ENCODE data around the gene LRRFIP1.

Gene LRRFIP1

DNA sequence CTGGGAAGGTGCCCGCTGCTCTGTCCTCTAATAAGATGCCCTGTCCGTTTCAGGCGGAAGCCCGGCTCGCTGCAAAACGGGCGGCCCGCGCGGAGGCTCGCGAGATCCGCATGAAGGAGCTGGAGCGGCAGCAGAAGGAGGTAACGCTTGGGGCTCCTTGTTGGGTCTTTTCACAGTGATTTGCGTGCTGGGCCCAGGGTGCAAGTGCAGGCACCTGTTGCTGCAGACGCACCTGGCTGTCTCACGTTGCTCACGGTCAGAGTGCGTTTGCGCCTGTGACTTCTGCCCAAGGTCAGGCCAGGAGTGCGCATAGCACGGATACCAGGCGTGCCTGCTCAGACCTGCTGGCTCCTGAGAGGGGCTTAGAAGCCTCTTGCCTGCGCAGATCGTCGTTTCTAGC, 81.1 kb downstream of the LRRFIP1 start:
- DNase-seq = no peak

DNA sequence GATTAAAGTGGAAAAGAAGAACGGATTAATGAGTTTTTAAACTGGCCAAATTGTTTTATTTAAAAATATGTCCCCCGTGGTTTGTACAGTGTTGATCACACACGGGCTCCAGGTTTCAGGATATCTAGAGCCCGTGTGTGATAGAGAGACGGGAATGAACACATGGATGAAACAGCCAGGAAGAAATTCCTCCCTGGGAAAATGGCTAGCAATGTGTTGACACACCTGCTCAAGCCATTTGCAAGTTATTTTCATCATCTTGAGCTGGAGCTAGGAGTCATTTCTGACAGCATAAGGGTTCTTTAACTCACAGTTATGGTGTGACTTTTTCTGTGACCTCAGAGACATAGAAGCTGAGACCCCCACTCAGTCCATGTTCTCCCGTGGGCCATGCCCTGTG, 81.6 kb downstream of the LRRFIP1 start:
- DNase-seq = no peak

DNA sequence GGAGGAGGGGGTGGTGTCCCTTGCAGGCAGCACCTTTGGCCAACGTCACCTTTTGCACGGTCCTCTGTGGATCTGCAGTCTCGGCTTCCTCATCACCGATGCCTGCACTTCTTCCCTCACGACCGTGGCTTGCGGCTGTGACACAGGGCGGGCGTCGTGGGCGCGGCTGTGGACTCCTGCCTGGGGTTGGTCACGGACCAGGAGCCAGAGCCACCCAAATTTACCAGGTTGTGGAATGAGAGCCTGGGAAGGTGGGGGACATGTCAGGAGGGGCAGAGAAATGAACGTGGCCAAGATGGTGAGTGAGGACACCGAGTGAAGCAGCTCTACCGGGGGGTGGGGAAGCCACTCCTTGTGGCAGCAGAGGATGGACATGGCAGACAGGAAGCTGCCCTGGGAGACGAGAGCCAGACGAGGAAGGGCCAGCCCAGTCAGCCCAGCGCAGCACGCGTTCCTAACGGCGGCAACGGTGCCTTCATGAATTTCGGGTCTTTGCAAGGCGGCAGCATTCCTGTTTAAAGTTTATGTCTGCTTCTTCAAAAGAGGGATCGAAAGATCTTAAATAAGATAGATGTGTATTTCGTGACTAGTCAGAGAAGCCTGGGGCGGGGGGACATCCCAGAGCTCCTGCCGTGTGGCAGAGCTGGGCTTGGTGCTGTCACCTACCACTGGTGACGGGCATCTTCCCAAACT, 84.2 kb downstream of the LRRFIP1 start:
- DNase-seq = no peak

DNA sequence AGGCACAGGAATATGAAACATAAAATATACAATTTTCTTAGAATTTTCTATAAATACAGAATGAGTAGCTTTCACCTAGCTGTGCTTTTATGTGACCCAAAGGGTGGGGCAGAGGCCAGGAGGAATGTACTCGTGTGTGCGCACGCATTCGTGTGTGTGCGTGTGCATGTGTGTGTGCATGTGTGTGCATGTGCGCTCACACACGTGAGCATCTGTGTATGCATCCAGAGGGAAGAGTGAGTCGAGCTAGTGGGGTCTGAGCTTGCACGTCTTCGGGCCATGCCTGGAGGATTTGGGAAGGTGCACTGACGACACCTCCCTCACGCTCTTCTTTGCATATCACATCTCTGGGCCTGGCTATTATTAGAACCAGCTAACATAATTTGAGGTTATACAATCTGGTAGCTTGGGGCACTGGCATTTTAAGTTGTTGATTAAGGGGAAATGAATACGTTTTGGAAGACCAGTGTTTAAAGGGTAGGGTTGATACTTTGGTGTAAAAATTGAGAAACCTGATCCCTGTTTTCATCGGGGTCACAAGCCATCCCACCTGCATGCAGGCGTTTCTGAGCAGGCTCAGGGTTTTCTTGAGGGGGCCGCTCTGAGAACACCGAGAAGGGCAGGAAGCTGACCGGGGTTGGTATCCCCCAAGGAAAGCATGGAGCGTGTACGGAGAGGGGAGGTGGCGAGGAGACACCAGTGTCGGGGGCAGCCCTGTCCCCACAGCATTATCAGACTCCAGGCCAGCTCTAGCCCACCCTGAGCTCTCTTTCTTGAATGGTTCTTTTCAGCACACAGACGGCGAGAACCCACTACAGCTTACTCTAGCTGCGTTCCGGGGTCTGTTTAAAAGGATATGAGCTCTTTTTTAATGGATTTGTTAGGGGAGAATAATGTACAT, 85.3 kb downstream of the LRRFIP1 start:
- no peak for DNase-seq

DNA sequence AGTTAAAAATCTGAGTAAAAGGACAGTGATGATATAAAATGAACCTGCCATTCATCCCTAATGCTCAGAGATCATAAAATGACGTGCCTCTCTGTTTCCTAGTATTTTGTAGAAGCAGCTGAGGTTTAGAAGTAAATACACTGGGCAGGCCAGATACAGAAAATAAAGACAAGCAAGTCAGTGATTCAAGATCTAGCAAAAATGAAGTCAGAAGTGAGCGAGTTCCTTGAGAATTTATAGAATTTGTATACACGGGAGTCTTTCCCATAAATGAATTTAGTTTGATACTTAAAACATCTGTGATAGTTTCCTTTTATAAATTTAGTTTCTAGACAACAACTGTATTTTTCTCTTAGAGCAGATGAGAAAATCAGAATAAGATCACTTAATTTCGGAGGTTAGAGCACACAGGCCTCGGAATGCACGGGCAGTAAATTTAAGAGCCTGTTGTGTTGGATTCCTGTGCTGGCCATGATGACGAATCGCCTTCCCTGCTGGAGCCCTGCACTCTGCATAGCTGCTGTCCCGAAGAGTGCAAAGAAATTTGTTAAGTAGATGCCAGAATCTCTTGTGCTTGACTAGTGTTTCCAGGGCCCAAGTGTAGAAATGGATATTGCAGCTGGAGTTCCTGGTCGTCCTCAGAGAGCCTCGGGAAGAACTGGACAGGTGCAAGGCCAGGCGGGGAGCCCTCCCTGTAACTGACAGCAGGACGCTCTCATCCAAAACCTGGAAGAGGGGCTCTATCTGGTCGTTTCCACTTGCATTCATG, 87.5 kb downstream of the LRRFIP1 start:
- DNase-seq = no peak

DNA sequence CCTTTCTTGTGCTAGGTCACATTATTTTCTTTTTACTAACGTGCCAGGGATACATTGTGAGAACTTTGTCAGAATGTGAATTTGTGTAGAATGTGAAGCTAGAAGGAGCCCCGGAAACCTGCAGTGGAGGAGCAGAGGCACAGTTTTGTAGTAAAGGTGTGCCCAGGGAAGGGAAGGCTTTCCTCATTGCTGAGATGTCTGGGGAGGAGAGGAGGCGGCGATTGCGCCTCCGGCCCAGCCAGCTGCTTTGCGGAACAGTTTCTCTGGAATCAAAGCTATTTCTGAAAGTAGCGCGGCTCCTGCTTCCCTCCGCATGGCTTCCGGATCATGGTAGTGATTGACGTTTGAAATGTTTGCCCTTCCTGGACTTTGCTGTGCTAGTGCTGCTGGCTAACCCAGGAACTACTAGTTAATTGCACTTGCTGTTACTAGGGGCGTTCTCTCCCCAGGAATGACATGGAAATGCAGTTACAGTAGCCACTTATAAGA, 88.1 kb downstream of the LRRFIP1 start:
- DNase-seq = no peak

DNA sequence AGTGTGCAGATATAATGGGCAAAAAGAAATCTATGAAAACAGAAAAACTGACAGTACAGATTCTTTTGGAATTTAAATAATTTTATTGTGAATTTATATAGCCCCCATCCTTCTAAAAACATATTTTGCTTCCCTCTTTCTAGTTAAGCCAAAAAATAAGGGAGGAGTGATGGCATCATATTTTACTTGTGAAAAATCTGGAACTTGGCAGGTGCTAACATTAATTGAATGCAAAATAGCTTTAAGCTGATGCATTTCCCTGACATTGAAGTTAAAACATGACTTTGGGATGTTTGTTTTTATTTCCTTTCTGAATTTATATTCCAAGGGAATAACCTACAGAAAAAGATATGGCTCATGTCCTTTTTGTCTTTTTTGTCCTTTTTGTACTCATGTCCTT, 88.6 kb downstream of the LRRFIP1 start:
- DNase-seq = no peak

DNA sequence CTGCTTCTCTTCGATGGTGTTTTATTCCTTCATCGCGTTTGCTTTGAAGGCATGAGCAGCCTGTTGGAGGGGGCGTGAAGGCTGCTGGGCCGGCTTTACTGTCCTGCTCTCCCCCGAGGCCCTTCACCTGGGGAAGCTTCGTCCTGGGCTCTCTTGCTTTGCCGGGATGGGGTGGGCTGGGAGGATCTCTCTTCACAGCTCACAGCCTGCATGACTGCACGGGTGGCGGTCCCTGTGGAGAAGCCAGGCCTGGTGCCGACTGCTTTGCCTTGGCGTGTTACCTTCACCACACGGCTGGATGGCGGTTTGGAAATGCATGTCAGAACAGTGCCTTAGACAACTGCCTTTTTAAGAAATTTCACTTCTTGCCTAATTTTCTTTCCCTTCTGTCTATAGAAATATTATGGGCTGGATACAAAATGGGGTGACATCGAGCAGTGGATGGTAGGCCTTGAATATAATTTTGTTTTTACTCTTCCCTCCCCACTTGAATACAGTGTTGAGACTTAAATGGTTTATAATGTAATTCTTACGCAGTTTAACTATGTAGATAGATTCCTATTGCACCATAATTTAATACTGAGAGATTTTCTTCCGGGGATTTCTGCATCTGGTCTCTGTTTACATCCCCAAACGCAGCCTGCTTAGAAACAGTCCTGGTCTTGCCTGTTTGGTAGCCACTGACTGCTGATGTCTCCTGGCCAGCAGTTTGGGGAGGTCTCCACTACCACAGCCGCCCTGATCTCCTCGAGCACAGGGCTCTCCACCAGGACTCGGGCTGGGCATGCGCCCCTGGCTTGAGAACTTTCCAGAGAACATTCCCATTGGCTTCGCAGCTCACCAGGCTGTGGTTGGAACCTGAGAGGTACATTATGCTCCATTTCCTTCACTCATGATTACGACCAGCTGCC, 90.2 kb downstream of the LRRFIP1 start:
- no peak for DNase-seq

DNA sequence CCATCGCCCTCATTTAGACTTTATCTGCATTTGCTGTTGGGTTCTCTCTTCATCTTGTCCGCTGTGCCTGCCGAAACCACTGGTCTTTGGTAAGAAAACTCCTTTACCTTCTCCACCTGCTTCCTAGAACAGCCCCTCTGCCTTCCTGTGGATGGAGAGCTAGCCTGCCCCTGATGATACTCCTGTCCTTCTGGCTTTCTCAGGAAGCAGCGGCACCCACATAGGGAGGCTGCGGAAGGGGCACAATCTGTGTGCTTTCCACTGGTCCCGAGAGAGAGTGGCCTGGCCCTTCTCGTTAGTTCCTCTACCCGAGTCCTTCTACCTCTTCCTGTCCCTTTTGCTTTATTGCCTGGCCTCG, 90.9 kb downstream of the LRRFIP1 start:
- DNase-seq = no peak

DNA sequence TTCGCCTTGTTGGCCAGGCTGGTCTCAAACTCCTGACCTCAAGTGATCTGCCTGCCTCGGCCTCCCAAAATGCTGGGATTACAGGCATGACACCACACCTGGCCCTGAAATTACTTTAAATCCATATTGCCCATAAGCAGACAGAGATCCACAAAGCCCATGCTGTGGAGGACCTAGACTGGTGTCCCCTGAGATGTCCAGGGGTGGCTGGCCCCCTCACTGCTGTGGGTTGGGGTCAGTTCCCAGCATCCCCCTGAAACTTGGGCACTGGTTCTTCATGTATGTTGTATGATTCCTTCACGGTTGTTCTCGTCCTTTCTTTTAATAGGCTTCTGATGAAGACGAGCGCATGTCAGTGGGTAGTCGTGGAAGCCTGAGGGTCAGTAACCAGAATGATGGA, 93.1 kb downstream of the LRRFIP1 start:
- no peak for DNase-seq

DNA sequence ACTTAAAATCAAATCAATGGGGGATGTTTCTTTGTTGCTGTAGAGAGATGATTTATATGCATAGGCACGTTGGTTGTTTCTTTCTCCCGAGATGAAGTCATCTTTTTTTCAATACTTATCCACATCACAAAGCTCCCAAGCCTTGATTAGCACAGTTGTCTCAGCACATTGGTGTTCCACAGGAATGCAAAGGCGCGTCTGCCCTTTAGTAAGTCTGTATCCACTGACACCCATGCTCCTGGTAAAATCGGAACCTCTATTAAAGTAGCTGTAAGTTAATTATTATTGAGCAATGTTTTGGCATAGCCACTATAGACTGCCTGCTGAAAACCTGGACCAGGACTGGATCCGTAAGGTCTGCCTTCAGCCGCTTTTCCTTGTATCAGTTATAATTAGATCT, 93.6 kb downstream of the LRRFIP1 start:
- DNase-seq = no peak

DNA sequence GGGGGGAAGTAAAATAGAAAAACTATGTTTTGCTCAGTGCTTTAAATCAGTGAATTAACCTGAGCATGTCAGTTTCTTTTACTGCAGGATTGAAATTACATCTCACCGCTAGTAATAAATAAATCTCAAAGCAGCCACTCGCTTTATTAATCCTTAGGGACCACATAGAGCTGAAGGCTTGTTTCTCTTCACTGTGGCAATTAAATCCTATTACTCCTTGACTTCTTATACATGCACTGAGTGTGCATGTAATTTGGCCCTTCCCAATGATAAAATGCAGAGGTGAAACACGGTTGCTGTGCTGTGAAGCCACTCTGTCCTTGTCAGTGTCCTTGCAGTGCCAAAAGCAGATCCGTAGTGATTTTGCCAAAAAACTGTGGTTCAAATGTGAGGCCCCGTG, 94.1 kb downstream of the LRRFIP1 start:
- no peak for DNase-seq

DNA sequence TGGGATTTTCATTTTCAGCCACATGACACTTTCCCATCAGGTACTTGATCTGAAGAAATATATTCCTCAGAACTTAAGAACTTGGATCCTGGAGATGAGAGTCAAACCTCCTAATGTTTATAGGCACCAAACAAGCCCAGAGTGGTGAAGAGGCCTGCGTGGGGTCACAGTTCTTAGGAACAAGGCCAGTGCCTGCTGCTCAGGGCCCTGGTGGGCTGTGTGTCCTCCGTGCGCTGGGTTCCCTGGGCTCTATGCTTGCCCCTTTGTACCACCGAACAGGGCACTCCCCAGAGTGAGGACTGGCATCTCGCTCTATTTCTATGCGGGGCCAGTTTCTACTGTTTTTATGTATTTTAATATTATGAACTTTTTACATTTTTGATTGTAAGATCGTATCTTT, 95.2 kb downstream of the LRRFIP1 start:
- DNase-seq = no peak

DNA sequence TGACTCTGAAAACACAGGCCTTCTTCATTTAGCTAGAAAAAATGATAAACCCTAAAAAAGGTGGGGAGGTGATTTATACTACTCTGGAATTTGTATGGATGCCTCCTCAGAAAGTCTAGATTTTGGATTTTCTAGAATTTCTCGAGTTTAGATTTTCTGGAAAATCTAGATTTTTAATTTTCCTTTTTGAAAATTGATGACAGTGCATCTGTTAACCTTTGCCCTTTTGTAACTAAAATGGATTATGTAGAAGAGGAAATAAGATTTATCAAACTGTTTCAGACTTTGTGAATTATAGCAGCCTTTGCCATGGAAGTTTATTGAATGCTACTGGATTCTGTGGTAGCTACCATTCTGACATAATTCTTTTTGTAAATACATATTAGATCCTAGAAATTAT, 95.6 kb downstream of the LRRFIP1 start:
- no peak for DNase-seq

DNA sequence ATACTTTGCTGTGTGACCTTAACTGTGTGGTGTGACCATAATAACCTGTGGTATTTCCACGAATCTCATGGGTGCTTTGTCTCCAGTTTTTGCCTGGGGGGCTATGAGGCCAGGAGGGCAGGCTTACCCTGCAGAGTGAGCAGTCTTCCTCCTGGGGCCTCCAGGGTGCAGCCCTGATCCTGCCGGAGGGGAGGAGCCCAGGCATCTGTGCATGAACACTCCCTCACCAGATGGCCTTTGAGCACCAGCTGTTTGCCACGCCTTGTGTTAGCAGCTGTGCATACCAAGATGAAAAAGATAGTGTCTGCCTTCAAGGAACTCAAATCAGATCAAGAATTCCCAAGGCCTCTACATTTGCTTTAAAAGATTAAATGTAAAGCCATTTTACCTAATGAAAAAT, 96.2 kb downstream of the LRRFIP1 start:
- no peak for DNase-seq

DNA sequence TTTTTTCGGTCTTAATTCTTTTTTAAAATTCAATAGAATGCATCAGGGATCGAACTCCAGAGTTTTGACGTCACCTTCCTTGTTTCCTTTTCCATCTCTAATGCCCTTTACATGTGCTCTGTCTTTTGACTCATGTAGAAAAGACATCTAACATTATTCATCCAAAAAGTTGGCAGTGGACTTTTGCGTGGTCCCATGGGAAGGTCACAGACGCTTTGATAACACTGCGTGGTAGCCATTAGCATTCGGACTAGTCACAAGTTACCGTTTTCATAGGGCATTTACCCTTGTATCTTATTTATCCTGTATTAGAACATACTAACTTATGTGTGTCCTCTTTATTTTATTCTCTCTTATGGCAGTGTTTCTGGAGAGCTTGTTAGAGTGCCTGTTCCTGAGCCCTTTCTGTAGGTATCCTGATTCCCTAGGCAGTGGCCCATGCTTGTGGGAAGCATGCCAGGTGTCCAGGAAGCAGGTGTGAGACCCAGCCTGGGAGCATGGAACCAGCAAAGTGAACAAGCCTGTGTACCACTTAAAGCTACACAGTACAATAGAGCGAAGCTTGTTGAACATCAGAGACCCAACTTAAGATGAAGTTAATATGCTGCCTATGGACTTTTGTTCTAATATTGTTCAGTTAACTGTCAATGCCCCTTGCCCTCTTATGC, 97.6 kb downstream of the LRRFIP1 start:
- DNase-seq = no peak

DNA sequence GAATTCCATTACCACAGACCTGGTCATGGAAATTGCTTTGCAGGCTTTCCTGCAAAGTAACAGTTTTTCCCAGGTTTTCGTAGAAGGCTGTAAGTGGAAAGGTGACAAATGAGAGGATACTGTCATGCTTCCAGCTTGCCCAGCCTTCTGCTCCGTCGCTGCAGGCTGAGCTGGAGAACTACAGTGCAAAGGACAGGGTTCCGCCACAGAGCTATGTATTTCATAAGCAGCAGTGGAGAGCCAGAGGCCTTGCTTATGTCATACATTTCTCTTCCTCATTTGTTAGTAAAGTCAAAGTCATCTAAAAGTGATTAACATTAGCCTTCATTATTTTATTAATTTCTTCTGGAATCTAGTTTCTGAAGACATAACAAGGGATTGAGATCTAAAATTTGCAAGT, 98.3 kb downstream of the LRRFIP1 start:
- DNase-seq = no peak

DNA sequence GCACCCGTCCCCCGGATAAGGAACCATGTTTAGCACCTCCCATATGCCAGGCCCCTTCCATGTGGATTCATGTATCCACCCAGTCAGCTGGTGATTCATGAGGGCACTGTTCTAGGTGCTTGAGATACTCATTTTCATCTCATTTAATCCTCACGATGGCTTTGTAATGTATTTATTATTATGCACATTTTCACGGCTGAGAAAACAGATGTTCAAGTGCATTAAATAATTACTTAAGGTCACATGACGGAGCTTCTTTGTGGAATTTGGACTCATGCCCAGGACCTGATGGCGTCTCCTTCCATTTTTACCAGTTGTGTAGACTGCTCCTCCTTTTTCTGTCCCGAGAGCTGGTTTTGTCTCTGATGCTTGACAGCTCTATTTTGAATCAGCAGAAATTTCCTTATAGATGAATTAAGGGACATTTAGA, 99.0 kb downstream of the LRRFIP1 start:
- no peak for DNase-seq

DNA sequence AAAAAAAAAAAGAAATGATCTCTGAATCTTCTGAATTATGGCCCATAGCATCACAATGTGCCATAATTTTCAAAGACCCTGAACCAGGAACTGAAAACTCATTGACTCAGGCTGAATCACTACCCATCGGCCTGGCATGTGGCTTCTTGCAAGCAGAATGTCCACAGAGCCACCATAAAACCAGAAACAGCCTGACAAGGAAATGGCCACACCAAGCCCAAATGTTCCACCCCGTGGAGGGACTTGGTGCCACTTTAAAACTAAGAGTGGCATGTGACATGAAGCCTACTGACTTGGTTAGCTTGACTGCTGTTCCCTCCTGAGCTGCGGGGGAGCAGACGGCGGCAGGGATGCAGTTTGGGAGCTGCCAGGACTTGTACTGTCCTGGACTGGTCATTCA, 100.0 kb downstream of the LRRFIP1 start:
- no peak for DNase-seq

DNA sequence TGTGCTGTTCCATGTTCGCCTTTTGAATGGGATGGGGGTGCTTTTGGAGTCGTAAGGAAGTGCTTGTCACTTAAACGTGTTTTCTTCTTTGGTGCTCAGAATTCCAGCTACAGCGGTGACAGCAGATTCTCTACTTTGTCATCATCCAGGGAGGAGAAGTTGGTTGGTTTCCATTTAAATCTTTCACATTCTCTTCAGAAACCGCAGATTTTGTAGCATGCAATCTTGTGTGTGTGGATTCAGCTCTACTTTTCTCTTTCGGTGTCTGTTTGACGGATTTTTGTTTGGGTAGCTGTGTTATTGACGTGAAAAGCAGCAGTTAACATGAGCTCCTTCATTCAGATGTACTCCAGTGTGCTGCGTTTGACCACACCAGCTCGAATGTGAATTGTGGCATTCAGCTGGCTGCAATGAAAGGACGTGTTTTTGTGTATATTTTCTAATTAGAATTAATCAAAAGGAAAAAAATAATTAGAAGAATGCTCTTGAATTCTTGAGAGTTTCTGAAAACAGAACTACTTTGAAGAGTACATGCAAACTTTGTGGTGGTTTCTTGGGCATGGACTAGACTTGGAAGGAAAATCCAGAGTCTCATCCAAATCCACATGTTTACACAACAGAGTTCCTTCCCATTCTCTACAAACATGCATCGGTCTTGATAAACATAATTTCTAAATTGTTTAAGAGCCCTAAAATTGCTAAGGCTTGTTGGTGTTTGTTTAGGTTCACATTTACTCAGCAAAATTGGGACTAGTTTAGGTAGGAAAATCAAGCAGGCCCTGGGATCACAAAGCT, 102.5 kb downstream of the LRRFIP1 start:
- no peak for DNase-seq

DNA sequence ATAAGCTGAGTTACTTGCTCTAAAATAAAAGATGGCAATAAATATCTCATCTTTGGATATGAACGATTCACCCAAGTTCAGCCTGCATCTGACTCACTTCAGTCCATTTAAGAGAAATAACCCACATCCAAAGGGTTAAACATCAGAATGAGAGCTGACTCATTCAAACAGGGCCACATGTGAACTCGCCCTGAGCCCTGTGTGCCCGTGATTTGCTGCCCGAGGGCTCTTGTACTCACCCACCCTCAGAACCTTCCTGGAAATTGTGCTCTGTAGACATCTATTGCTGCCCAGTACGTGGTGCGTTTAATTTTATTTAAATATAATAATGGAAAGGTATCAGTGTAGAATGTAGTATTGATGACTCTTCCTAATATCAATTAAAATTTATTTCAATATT, 104.3 kb downstream of the LRRFIP1 start:
- no peak for DNase-seq

All from stimulated activated naive CD4-positive, alpha-beta T cell (primary cell).